GM23248 (cell line): ENCODE data around the gene KIF22. TPM values are rescaled to one million over a fixed set of nuclear protein-coding genes. Genes with fewer than 3 reads are reported as not detected.
"Not testable (repeated sequence)": the region's sequence is repeated elsewhere in the genome, so short reads cannot be mapped to it uniquely, and the experiment has no call there.

Experiments used
- DNase-seq: peaks from one replicate; pipeline ENCODE4 v3.0.0-alpha.2; 2015
- H2AFZ ChIP-seq: fragments of 200-600 bp; sonication (generic); 2 replicates; pipeline ENCODE4 v1.6.1; 2016; ENCODE audit warnings: antibody characterized with exemption
- H3F3A ChIP-seq: fragments of 200-600 bp; sonication (generic); 2 replicates; pipeline ENCODE4 v1.6.1; 2016; ENCODE audit warnings: mild to moderate bottlenecking, antibody characterized with exemption, mixed run types; ENCODE audit not compliant: insufficient read depth
- H3K27ac ChIP-seq: fragments of 200-600 bp; sonication (generic); 2 replicates; pipeline ENCODE4 v1.5.1; 2016; ENCODE audit warnings: mild to moderate bottlenecking
- H3K27me3 ChIP-seq: fragments of 200-600 bp; sonication (generic); replicated peaks from 2 replicates; pipeline ENCODE4 v1.6.1; 2016; ENCODE audit warnings: mild to moderate bottlenecking; ENCODE audit not compliant: insufficient read depth
- H3K36me3 ChIP-seq: fragments of 200-600 bp; sonication (generic); 2 replicates; pipeline ENCODE4 v1.6.1; 2016; ENCODE audit warnings: low read depth, mild to moderate bottlenecking
- H3K4me1 ChIP-seq: fragments of 200-600 bp; sonication (generic); 2 replicates; pipeline ENCODE4 v1.6.1; 2016; ENCODE audit warnings: mild to moderate bottlenecking; ENCODE audit not compliant: insufficient read depth
- H3K4me2 ChIP-seq: fragments of 200-600 bp; sonication (generic); one replicate; pipeline ENCODE4 v1.6.1; 2016; ENCODE audit warnings: mild to moderate bottlenecking; ENCODE audit not compliant: unreplicated experiment
- H3K4me3 ChIP-seq: fragments of 200-600 bp; sonication (generic); 2 replicates; pipeline ENCODE4 v1.5.1; 2016; ENCODE audit warnings: mild to moderate bottlenecking
- H3K79me2 ChIP-seq: fragments of 200-600 bp; sonication (generic); 2 replicates; pipeline ENCODE4 v1.6.1; 2016; ENCODE audit warnings: mild to moderate bottlenecking; ENCODE audit not compliant: insufficient read depth
- H3K9ac ChIP-seq: fragments of 200-600 bp; sonication (generic); 2 replicates; pipeline ENCODE4 v1.6.1; 2016; ENCODE audit warnings: mild to moderate bottlenecking
- H3K9me2 ChIP-seq: fragments of 200-600 bp; sonication (generic); 2 replicates; pipeline ENCODE4 v1.6.1; 2016; ENCODE audit warnings: mixed run types, mild to moderate bottlenecking, moderate library complexity; ENCODE audit not compliant: insufficient read depth
- H3K9me3 ChIP-seq: fragments of 200-600 bp; sonication (generic); one replicate; pipeline ENCODE4 v1.6.1; 2017; ENCODE audit warnings: low read depth
- H4K20me1 ChIP-seq: fragments of 200-600 bp; sonication (generic); 2 replicates; pipeline ENCODE4 v1.6.0; 2016; ENCODE audit not compliant: insufficient read depth
- EZH2 ChIP-seq: fragments of 200-600 bp; sonication (generic); IDR thresholded peaks from 2 replicates; pipeline ENCODE4 v1.6.1; 2018; ENCODE audit warnings: antibody characterized with exemption, mild to moderate bottlenecking; ENCODE audit not compliant: insufficient read depth, poor library complexity, severe bottlenecking
- EZH2phosphoT487 ChIP-seq: fragments of 200-600 bp; sonication (generic); IDR thresholded peaks from 2 replicates; pipeline ENCODE4 v1.6.1; 2018; ENCODE audit warnings: antibody characterized with exemption, moderate library complexity, mild to moderate bottlenecking, low read depth; ENCODE audit not compliant: insufficient read depth
- WGBS, 2 experiments: methylation state at CpG; one replicate each; pipeline ENCODE4 v1.1.6; 2015 to 2017; ENCODE audit warnings: low lambda C conversion rate in 2 of 2, low coverage in 1 of 2; ENCODE audit errors: missing lambda C conversion rate in 2 of 2; 5-methylcytosine and 5-hydroxymethylcytosine counted together
- in situ Hi-C: fragments of 300-500 bp; cut with MboI; formaldehyde crosslinking; loops from 2 replicates; pipeline ENCODE4 v1.15.0; 2020
- polyA plus RNA-seq: library from polyadenylated mRNA; unstranded; fragments of >200 nt; fragmentation: Nextera tagmentation; extraction: Ambion mirVana; gene quantifications from 2 replicates; pipeline ENCODE4 v1.2.1, GENCODE V29; 2016
- total RNA-seq: library from RNA; depleted of rRNA; stranded (reverse); fragments of >200 nt; shearing (Covaris generic); gene quantifications from 2 replicates; pipeline ENCODE4 v1.2.3, GENCODE V29; 2014

The KIF22 gene
- total and polyA plus RNA-seq, 2 experiments from 2014 or later: 28.7 to 39.5 TPM

DNA sequence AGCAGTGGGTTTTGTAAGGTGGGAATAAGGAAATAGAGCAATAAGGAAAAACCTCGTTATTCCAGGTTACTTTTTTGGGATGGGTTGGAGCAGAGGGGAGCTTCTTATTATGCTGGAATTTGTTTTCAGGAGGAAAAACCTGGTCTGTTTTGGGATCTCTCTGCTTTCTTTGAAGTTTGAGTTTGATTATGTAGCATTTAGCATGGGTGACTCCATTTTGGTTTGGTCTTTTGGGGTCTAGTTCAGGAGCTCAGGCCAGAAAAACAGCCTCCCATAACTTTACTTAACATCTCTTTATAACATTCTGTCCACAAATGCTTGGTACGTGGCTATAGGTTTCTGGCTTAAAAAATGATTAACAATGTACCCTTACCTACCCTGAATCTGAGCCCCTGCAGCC, 21.0 kb upstream of the KIF22 start:
- Histone ChIP-seq H3K36me3 (no peaks in the 10 kb centered on the region), H3K9me2 (no peaks in the 10 kb centered on the region), H3K4me2 (no peak overlapping the region), H3K27ac (no peak overlapping the region), H3K9me3 (no peaks in the 10 kb centered on the region), H3K27me3 (peaks cover under 1% of the 10 kb centered on the region; the same call in 1 of the 2 replicates), H3K79me2 (no peaks in the 10 kb centered on the region), H3F3A (no peaks in the 10 kb centered on the region), H3K4me3 (no peak overlapping the region), H3K4me1 (no peaks in the 10 kb centered on the region), H2AFZ (no peak overlapping the region), H3K9ac (no peak overlapping the region), H4K20me1 (no peaks in the 10 kb centered on the region)
- in situ Hi-C loops: no loop called here
- 52 to 60% methylated on average over 2 of the region's 2 CpGs for WGBS, 2 experiments
- no peak for TF ChIP-seq EZH2phosphoT487
- TF ChIP-seq EZH2: no peak
- no peak for DNase-seq

DNA sequence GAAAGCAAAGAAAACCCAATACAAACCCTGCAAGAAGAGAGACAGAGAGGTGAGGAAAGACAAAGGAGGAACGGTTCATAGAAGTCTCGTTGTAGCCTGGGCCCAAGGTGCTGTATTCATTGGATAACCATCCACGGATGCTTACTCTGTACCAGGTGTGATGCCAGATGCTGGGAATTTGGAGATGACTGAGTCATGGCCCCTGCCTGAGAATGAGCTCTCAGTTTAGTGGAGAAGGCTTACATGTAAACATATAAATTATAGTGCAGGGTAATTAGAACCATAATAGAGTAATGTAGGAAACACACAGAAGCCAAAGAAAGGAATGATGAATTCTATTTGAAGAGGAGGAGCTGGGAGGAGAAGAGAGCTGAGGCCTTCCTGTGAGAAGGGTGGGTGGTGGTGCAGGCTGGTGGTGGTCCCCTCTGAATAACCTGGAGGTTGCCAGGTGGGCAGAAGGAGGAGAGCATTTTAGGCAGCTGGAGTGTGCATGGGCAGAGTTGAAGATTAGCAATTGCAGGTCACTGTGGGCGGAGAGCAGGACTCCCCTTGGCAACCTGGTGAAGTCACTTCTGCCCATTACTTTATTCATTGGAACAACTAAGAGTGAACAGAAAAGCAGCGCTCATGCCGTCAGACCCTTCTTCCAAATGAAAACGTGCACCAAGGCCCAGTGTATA, 20.2 kb upstream of the KIF22 start:
- no peaks in the 10 kb centered on the region for H4K20me1 ChIP-seq
- H3K4me1 ChIP-seq: no peaks in the 10 kb centered on the region
- in situ Hi-C loops: no loop called here
- H2AFZ ChIP-seq: no peak overlapping the region
- H3K9me3 ChIP-seq: no peaks in the 10 kb centered on the region
- H3K4me2 ChIP-seq: no peak overlapping the region
- no peak overlapping the region for H3K9ac ChIP-seq
- H3K27me3 ChIP-seq: no peaks in the 10 kb centered on the region
- no peaks in the 10 kb centered on the region for H3K36me3 ChIP-seq
- H3K9me2 ChIP-seq: no peaks in the 10 kb centered on the region
- TF ChIP-seq EZH2phosphoT487 (no peak), EZH2 (no peak)
- no peak for DNase-seq
- H3K27ac ChIP-seq: no peak overlapping the region
- H3K4me3 ChIP-seq: no peak overlapping the region
- WGBS, 2 experiments: 43 to 44% methylated on average over 7 of the region's 7 CpGs
- no peaks in the 10 kb centered on the region for H3K79me2 ChIP-seq
- H3F3A ChIP-seq: no peaks in the 10 kb centered on the region

DNA sequence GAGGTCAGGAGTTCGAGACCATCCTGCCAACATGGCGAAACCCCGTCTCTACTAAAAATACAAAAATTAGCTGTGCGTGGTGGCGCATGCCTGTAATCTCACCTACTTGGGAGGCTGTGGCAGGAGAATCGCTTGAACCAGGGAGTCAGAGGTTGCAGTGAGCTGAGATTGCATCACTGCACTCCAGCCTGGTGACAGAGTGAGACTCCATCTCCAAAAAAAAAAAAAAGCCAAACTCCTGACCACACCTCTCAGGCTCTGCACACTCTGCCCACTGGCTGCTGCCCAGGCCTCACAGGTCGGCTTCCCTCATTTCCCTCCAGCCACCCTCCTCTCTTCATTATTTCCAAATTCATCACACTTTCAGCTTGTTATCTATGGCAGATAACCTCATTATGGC, 18.2 kb upstream of the KIF22 start:
- H2AFZ ChIP-seq, H3K79me2 ChIP-seq, DNase-seq, H3K4me3 ChIP-seq, H3K9me3 ChIP-seq, H3K27me3 ChIP-seq, H3K4me1 ChIP-seq, H3K9ac ChIP-seq, H4K20me1 ChIP-seq, H3K27ac ChIP-seq, H3K4me2 ChIP-seq, H3K36me3 ChIP-seq, H3K9me2 ChIP-seq, in situ Hi-C loops, H3F3A ChIP-seq: not testable (repeated sequence)
- 71 to 73% methylated on average over 7 of the region's 7 CpGs for WGBS, 2 experiments

DNA sequence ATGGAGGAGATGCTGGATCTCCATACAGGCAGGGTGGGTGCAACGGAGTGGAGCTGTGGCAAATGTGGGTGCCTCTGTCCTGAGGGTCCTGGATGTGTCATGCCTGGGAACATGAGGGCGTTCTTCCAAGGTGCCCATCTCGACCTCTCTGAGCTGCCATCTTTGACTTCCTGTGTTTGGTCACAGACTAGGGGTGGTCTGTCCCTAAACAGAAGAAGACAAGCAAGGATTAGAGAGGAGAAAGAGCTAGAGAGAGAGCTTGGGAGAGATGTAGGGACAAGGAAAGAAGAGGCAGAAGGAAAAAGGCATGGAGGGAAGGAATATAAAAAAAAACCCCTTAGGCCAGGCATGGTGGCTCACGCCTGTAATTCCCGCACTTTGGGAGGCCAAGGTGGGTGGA, 15.8 kb upstream of the KIF22 start:
- no peak overlapping the region for H3K4me2 ChIP-seq
- H3K9me2 ChIP-seq: no peaks in the 10 kb centered on the region
- H3K36me3 ChIP-seq: no peaks in the 10 kb centered on the region
- H3K4me3 ChIP-seq: no peak overlapping the region
- no peak overlapping the region for H3K27ac ChIP-seq
- WGBS, 2 experiments: 65 to 68% methylated on average over 5 of the region's 5 CpGs
- H4K20me1 ChIP-seq: no peaks in the 10 kb centered on the region
- in situ Hi-C loops: no loop called here
- H2AFZ ChIP-seq: no peak overlapping the region
- H3K9ac ChIP-seq: no peak overlapping the region
- no peak for TF ChIP-seq EZH2
- no peak for TF ChIP-seq EZH2phosphoT487
- H3K9me3 ChIP-seq: no peaks in the 10 kb centered on the region
- H3F3A ChIP-seq: no peaks in the 10 kb centered on the region
- H3K27me3 ChIP-seq: peaks cover 3% of the 10 kb centered on the region; the same call in 1 of the 2 replicates
- DNase-seq: no peak
- H3K4me1 ChIP-seq: no peaks in the 10 kb centered on the region
- H3K79me2 ChIP-seq: no peaks in the 10 kb centered on the region
